Measurements from ENCODE around the gene KLHL29. TPM values are rescaled to one million over a fixed set of nuclear protein-coding genes. Genes with fewer than 3 reads are reported as not detected.

Gene KLHL29
- polyA plus RNA-seq, 3 donors: 0.03 TPM; not detected in 2

DNA sequence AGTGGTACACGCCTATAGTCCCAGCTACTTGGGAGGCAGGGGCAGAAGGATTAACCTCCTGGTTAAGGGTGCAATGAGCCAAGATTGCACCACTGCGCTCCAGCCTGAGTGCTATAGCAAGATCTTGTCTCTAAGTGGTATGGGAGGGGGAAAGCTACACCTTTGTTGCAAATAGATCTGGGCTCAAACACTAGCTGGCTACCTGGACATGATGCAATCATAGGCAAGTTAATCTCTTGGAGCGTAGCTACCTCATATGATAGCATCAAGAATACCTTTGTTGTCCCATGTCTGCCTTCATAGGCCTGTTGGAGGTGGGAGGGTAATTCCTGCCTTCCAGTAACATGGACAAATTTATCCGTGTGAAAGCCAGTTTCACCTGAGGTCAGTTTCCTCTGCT lies 15.7 kb downstream of the KLHL29 start:
- Histone ChIP-seq H3K27ac (ENCODE audit: low read depth in 1 of 2, low read length in 2 of 2) (no peak overlapping the region), H3K4me1 (ENCODE audit: control insufficient read depth in 1 of 2, insufficient read depth in 2 of 2, low read length in 2 of 2) (peaks cover 15 to 16% of the 10 kb centered on the region in 2 donors), H3K36me3 (replicated peaks in 1 of 2; ENCODE audit: control insufficient read depth in 1 of 2, insufficient read depth in 2 of 2, low read length in 2 of 2) (no peaks in the 10 kb centered on the region), H2AFZ (ENCODE audit: insufficient read depth, low read depth, low read length, poor library complexity, severe bottlenecking) (no peak overlapping the region), H3K4me2 (replicated peaks; ENCODE audit: extremely low read depth, low read length, poor library complexity, severe bottlenecking) (no peak overlapping the region), H3K4me3 (replicated peaks in 1 of 3; ENCODE audit: low read depth in 2 of 3, low read length in 3 of 3) (no peak overlapping the region), H3K9me3 (replicated peaks in 1 of 2; ENCODE audit: control insufficient read depth in 1 of 2, insufficient read depth in 1 of 2, low read length in 2 of 2) (no peaks in the 10 kb centered on the region), H3K79me2 (ENCODE audit: insufficient read depth, low read length) (no peaks in the 10 kb centered on the region), H4K20me1 (ENCODE audit: insufficient read depth, low read length) (no peaks in the 10 kb centered on the region), H3K27me3 (ENCODE audit: control insufficient read depth in 2 of 2, insufficient read depth in 2 of 2, low read length in 2 of 2) (peaks cover 0 to 9% of the 10 kb centered on the region in 2 donors), H3K9ac (ENCODE audit: insufficient read depth, low read length, poor library complexity, severe bottlenecking) (no peak overlapping the region)
- WGBS (ENCODE audit: insufficient coverage): 90% methylated on average over 3 of the region's 4 CpGs
- peaks cover 2 to 21% (median 3%) of the 10 kb centered on the region in 3 donors for H3K27me3 Mint-ChIP-seq (ENCODE audit: low read depth in 3 of 3)
- H3K4me3 Mint-ChIP-seq: no peak overlapping the region
- DNase-seq: no peak
- H3K9me3 Mint-ChIP-seq: peaks cover 0 to 3% (median 0%) of the 10 kb centered on the region in 7 donors
- intact Hi-C loops (cut with micrococcal nuclease): no loop called here
- H3K27ac Mint-ChIP-seq: no peak overlapping the region
- peaks cover 19% of the 10 kb centered on the region for H3K4me1 Mint-ChIP-seq
- no peaks in the 10 kb centered on the region for H3K36me3 Mint-ChIP-seq
- TF ChIP-seq, protein P1, sequence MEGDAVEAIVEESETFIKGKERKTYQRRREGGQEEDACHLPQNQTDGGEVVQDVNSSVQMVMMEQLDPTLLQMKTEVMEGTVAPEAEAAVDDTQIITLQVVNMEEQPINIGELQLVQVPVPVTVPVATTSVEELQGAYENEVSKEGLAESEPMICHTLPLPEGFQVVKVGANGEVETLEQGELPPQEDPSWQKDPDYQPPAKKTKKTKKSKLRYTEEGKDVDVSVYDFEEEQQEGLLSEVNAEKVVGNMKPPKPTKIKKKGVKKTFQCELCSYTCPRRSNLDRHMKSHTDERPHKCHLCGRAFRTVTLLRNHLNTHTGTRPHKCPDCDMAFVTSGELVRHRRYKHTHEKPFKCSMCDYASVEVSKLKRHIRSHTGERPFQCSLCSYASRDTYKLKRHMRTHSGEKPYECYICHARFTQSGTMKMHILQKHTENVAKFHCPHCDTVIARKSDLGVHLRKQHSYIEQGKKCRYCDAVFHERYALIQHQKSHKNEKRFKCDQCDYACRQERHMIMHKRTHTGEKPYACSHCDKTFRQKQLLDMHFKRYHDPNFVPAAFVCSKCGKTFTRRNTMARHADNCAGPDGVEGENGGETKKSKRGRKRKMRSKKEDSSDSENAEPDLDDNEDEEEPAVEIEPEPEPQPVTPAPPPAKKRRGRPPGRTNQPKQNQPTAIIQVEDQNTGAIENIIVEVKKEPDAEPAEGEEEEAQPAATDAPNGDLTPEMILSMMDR (IDR thresholded peaks at IDR 0.05): no peak

DNA sequence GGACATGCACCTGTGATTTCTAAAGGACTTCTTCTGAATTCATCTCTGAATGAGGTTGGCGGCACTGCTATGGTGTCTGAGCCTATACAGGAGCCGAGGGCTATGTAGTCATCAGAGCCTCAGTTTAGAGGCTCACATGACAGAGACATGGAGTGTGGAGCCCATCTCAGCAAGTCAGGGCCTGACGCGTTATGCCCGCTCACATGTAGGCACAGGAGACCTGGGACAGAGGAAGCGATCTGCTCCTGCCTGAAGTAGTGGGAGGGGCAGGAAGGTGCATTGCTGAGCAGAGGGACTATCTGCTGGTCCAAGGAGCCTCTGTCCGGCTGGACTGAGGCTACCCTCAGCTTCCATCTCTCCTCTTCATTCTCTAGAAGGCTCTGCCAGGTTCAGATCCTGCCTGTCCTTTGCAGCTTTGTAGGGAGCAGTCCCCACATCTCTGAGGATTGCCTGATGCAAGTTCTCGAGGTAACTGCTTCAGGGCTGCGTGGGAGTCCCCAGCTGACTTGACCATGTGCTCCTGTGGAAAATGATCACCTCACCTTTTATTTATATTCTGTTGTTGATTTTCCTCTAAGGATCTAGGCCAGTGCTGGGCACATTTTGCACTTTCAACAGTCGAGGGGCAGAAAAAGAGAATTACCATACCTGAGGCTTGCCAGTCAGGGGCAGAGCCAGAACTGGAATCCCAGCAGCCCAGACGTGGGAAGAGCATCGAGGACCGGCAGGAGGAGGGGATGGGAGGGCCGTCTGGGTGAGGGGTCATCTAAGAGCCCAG lies 16.6 kb downstream of the KLHL29 start:
- peaks cover 15 to 16% of the 10 kb centered on the region in 2 donors for H3K4me1 ChIP-seq (ENCODE audit: control insufficient read depth in 1 of 2, insufficient read depth in 2 of 2, low read length in 2 of 2)
- H3K4me3 ChIP-seq (replicated peaks in 1 of 3; ENCODE audit: low read depth in 2 of 3, low read length in 3 of 3): no peak overlapping the region
- no peak for DNase-seq
- H3K4me1 Mint-ChIP-seq: peaks cover 19% of the 10 kb centered on the region
- H3K9me3 ChIP-seq (replicated peaks in 1 of 2; ENCODE audit: control insufficient read depth in 1 of 2, insufficient read depth in 1 of 2, low read length in 2 of 2): no peaks in the 10 kb centered on the region
- H3K27ac Mint-ChIP-seq: peak overlapping the region in 1 of 7 donors; percentile 38
- no peaks in the 10 kb centered on the region for H3K36me3 ChIP-seq (replicated peaks in 1 of 2; ENCODE audit: control insufficient read depth in 1 of 2, insufficient read depth in 2 of 2, low read length in 2 of 2)
- H3K9ac ChIP-seq (ENCODE audit: insufficient read depth, low read length, poor library complexity, severe bottlenecking): no peak overlapping the region
- H3K27me3 Mint-ChIP-seq (ENCODE audit: low read depth in 3 of 3): peaks cover 2 to 20% (median 3%) of the 10 kb centered on the region in 3 donors
- H3K9me3 Mint-ChIP-seq: peaks cover 0 to 3% (median 0%) of the 10 kb centered on the region in 7 donors
- H3K27ac ChIP-seq (ENCODE audit: low read depth in 1 of 2, low read length in 2 of 2): no peak overlapping the region
- TF ChIP-seq, protein P1 (IDR thresholded peaks at IDR 0.05): no peak
- no peak overlapping the region for H2AFZ ChIP-seq (ENCODE audit: insufficient read depth, low read depth, low read length, poor library complexity, severe bottlenecking)
- H3K36me3 Mint-ChIP-seq: no peaks in the 10 kb centered on the region
- 93% methylated on average over 10 of the region's 14 CpGs for WGBS (ENCODE audit: insufficient coverage)
- H3K27me3 ChIP-seq (ENCODE audit: control insufficient read depth in 2 of 2, insufficient read depth in 2 of 2, low read length in 2 of 2): peaks cover 0 to 4% of the 10 kb centered on the region in 2 donors
- no peaks in the 10 kb centered on the region for H3K79me2 ChIP-seq (ENCODE audit: insufficient read depth, low read length)
- H3K4me3 Mint-ChIP-seq: no peak overlapping the region
- H4K20me1 ChIP-seq (ENCODE audit: insufficient read depth, low read length): no peaks in the 10 kb centered on the region
- no peak overlapping the region for H3K4me2 ChIP-seq (replicated peaks; ENCODE audit: extremely low read depth, low read length, poor library complexity, severe bottlenecking)
- intact Hi-C loops (cut with micrococcal nuclease): no loop called here
